Fibroblast of lung (primary cell): ENCODE data around the gene STOM. TPM values are rescaled to one million over a fixed set of nuclear protein-coding genes. Genes with fewer than 3 reads are reported as not detected.

Source experiments
- DNase-seq, 2 donors: peaks; one replicate each; pipeline versions ENCODE4 v3.0.0 to v3.0.0-alpha.2; 2010; ENCODE audit warnings: low read depth in 2 of 2
- H2AFZ ChIP-seq: 2 replicates; pipeline ENCODE4 v1.5.1; 2012; ENCODE audit warnings: low read length, control low read depth, inconsistent platforms
- H3K27ac ChIP-seq: 2 replicates; pipeline ENCODE4 v1.5.1; 2011; ENCODE audit warnings: low read length, control low read depth; ENCODE audit not compliant: insufficient read depth
- H3K27me3 ChIP-seq: 2 replicates; pipeline ENCODE4 v1.5.1; 2011; ENCODE audit warnings: mild to moderate bottlenecking, low read length; ENCODE audit not compliant: control insufficient read depth, insufficient read depth
- H3K36me3 ChIP-seq: 2 replicates; pipeline ENCODE4 v1.5.1; 2011; ENCODE audit warnings: low read length; ENCODE audit not compliant: control insufficient read depth, insufficient read depth
- H3K4me1 ChIP-seq: 2 replicates; pipeline ENCODE4 v1.5.1; 2011; ENCODE audit warnings: low read length; ENCODE audit not compliant: control insufficient read depth, insufficient read depth; ENCODE audit errors: extremely low read depth
- H3K4me2 ChIP-seq: 2 replicates; pipeline ENCODE4 v1.5.1; 2011; ENCODE audit warnings: low read length, control low read depth; ENCODE audit not compliant: insufficient read depth; ENCODE audit errors: extremely low read depth
- H3K4me3 ChIP-seq, 4 experiments: fragments of 200-600 bp in 1 of 4; sonication (generic) in 1 of 4; replicated peaks in 1 of 4; 2 replicates each; pipeline ENCODE4 v1.5.1; 2011 to 2016; ENCODE audit warnings: low read length in 4 of 4, low read depth in 3 of 4, mild to moderate bottlenecking in 3 of 4, control low read depth in 2 of 4, inconsistent platforms in 1 of 4, mixed read lengths in 1 of 4; ENCODE audit not compliant: insufficient read depth in 1 of 4; ENCODE audit errors: control extremely low read depth in 1 of 4
- H3K79me2 ChIP-seq: 2 replicates; pipeline ENCODE4 v1.5.1; 2012; ENCODE audit warnings: mild to moderate bottlenecking, low read length, inconsistent platforms; ENCODE audit not compliant: control insufficient read depth, insufficient read depth
- H3K9ac ChIP-seq: 2 replicates; pipeline ENCODE4 v1.5.1; 2011; ENCODE audit warnings: mild to moderate bottlenecking, low read length, control low read depth; ENCODE audit not compliant: insufficient read depth
- H3K9me3 ChIP-seq: 2 replicates; pipeline ENCODE4 v1.5.1; 2012; ENCODE audit warnings: low read depth, low read length; ENCODE audit not compliant: control insufficient read depth, insufficient read depth
- H4K20me1 ChIP-seq: 2 replicates; pipeline ENCODE4 v1.5.1; 2011; ENCODE audit warnings: low read length; ENCODE audit not compliant: control insufficient read depth, insufficient read depth; ENCODE audit errors: extremely low read depth
- CTCF ChIP-seq, 2 donors: IDR thresholded peaks in 1 of 2; conservative IDR thresholded peaks in 1 of 2; 1 replicate in 1 of 2; 2 replicates in 1 of 2; pipeline ENCODE4 v1.5.1; 2011 to 2012; ENCODE audit warnings: low read length in 2 of 2, control low read depth in 1 of 2, inconsistent platforms in 1 of 2, low read depth in 1 of 2, mild to moderate bottlenecking in 1 of 2
- EZH2 ChIP-seq: IDR thresholded peaks from 2 replicates; pipeline ENCODE4 v1.5.1; 2012; ENCODE audit warnings: low read length, control low read depth, mild to moderate bottlenecking; ENCODE audit errors: missing control alignments
- polyA plus RNA-seq, 2 donors: library from polyadenylated mRNA; depleted of rRNA in 1 of 2; stranded (reverse) in 1 of 2; unstranded in 1 of 2; fragments of >200 nt; gene quantifications; 2 replicates each; pipeline ENCODE4 v1.2.1, GENCODE V29; 2011 to 2012; ENCODE audit warnings: missing spikeins in 1 of 2
- total RNA-seq: library from RNA; depleted of rRNA; stranded (reverse); fragments of >200 nt; gene quantifications from 2 replicates; pipeline ENCODE4 v1.2.1, GENCODE V29; 2014

Gene STOM
- total and polyA plus RNA-seq, 2 donors (not counting 1 experiment from before 2014, with no cell fraction given) = 248 to 536 TPM

- H2AFZ ChIP-seq = no peak overlapping the region
- H3K4me2 ChIP-seq = no peak overlapping the region
- H3K36me3 ChIP-seq = peaks cover 26% of the 10 kb centered on the region
- no peaks in the 10 kb centered on the region for H3K9me3 ChIP-seq
- H3K4me3 ChIP-seq = no peak overlapping the region
- H3K27ac ChIP-seq = no peak overlapping the region
- peak; percentile 49 to 54 for DNase-seq
- H3K4me1 ChIP-seq = peaks cover 47% of the 10 kb centered on the region
- H3K27me3 ChIP-seq = no peaks in the 10 kb centered on the region
- no peaks in the 10 kb centered on the region for H4K20me1 ChIP-seq
- TF ChIP-seq CTCF (conservative IDR thresholded peaks at IDR 0.05 in 1 of 2, IDR thresholded peaks at IDR 0.05 in 1 of 2; ENCODE audit: low read depth in 1 of 2, low read length in 2 of 2) (no peak), EZH2 (no peak)
- H3K9ac ChIP-seq = no peak overlapping the region
- H3K79me2 ChIP-seq = peaks cover 13% of the 10 kb centered on the region
Measured at GRCh38 chr9:121348221-121348620, 21.8 kb downstream of the STOM start.

- no peaks in the 10 kb centered on the region for H3K9me3 ChIP-seq
- H2AFZ ChIP-seq = no peak overlapping the region
- H4K20me1 ChIP-seq = no peaks in the 10 kb centered on the region
- no peak overlapping the region for H3K4me2 ChIP-seq
- H3K4me1 ChIP-seq = peaks cover 24% of the 10 kb centered on the region
- H3K27me3 ChIP-seq = no peaks in the 10 kb centered on the region
- H3K79me2 ChIP-seq = peaks cover 9% of the 10 kb centered on the region
- H3K4me3 ChIP-seq = no peak overlapping the region
- TF ChIP-seq CTCF (conservative IDR thresholded peaks at IDR 0.05 in 1 of 2, IDR thresholded peaks at IDR 0.05 in 1 of 2; ENCODE audit: low read depth in 1 of 2, low read length in 2 of 2) = no peak
- no peak for TF ChIP-seq EZH2
- H3K36me3 ChIP-seq = peaks cover 26% of the 10 kb centered on the region
- H3K27ac ChIP-seq = no peak overlapping the region
- no peak for DNase-seq
- H3K9ac ChIP-seq = no peak overlapping the region
Measured at GRCh38 chr9:121345070-121345469, 25.0 kb downstream of the STOM start.

GRCh38 chr9:121344184-121344583 is 25.9 kb downstream of the STOM start:
- H3K79me2 ChIP-seq = peaks cover 6% of the 10 kb centered on the region
- H2AFZ ChIP-seq = no peak overlapping the region
- H3K9me3 ChIP-seq = no peaks in the 10 kb centered on the region
- peak overlapping the region; percentile 15 for H3K4me2 ChIP-seq
- H3K9ac ChIP-seq = no peak overlapping the region
- peaks cover 25% of the 10 kb centered on the region for H3K36me3 ChIP-seq
- H3K4me3 ChIP-seq = no peak overlapping the region
- H3K27me3 ChIP-seq = no peaks in the 10 kb centered on the region
- peaks cover 15% of the 10 kb centered on the region for H3K4me1 ChIP-seq
- no peak for DNase-seq
- TF ChIP-seq EZH2 = no peak
- no peak for TF ChIP-seq CTCF (conservative IDR thresholded peaks at IDR 0.05 in 1 of 2, IDR thresholded peaks at IDR 0.05 in 1 of 2; ENCODE audit: low read depth in 1 of 2, low read length in 2 of 2)
- H4K20me1 ChIP-seq = no peaks in the 10 kb centered on the region
- H3K27ac ChIP-seq = no peak overlapping the region
